ENCODE measurements around the gene ADORA1.

Gene ADORA1

GRCh38 chr1:203163891-203164635 is 36.5 kb downstream of the ADORA1 start:
- no peak overlapping the region for H3K4me3 ChIP-seq (replicated peaks; ENCODE audit: low read depth, low read length)
- DNase-seq (ENCODE audit: extremely low read depth, low read depth), result no peak
- no peak for TF ChIP-seq CTCF (IDR thresholded peaks at IDR 0.05; ENCODE audit: low read depth, low read length, missing control alignments)

GRCh38 chr1:203165101-203165799 is 37.7 kb downstream of the ADORA1 start:
- DNase-seq (ENCODE audit: extremely low read depth, low read depth), result no peak
- no peak overlapping the region for H3K4me3 ChIP-seq (replicated peaks; ENCODE audit: low read depth, low read length)
- TF ChIP-seq CTCF (IDR thresholded peaks at IDR 0.05; ENCODE audit: low read depth, low read length, missing control alignments), result no peak

- H3K4me3 ChIP-seq (replicated peaks; ENCODE audit: low read depth, low read length), result no peak overlapping the region
- no peak for TF ChIP-seq CTCF (IDR thresholded peaks at IDR 0.05; ENCODE audit: low read depth, low read length, missing control alignments)
- no peak for DNase-seq (ENCODE audit: extremely low read depth, low read depth)
Observed at GRCh38 chr1:203165800-203166161, 38.3 kb downstream of the ADORA1 start.

GRCh38 chr1:203166192-203166940 is 38.8 kb downstream of the ADORA1 start:
- H3K4me3 ChIP-seq (replicated peaks; ENCODE audit: low read depth, low read length), result no peak overlapping the region
- no peak for DNase-seq (ENCODE audit: extremely low read depth, low read depth)
- TF ChIP-seq CTCF (IDR thresholded peaks at IDR 0.05; ENCODE audit: low read depth, low read length, missing control alignments), result no peak

GRCh38 chr1:203167026-203167912 is 39.7 kb downstream of the ADORA1 start:
- no peak for TF ChIP-seq CTCF (IDR thresholded peaks at IDR 0.05; ENCODE audit: low read depth, low read length, missing control alignments)
- H3K4me3 ChIP-seq (replicated peaks; ENCODE audit: low read depth, low read length), result no peak overlapping the region
- DNase-seq (ENCODE audit: extremely low read depth, low read depth), result no peak

- no peak for DNase-seq (ENCODE audit: extremely low read depth, low read depth)
- H3K4me3 ChIP-seq (replicated peaks; ENCODE audit: low read depth, low read length), result no peak overlapping the region
- TF ChIP-seq CTCF (IDR thresholded peaks at IDR 0.05; ENCODE audit: low read depth, low read length, missing control alignments), result no peak
Observed at GRCh38 chr1:203167913-203168200, 40.3 kb downstream of the ADORA1 start.

All from HFF-Myc (cell line).